Cardiac muscle cell (in vitro differentiated cells and primary cell): ENCODE data around the gene DMRTA1. TPM values are rescaled to one million over a fixed set of nuclear protein-coding genes. Genes with fewer than 3 reads are reported as not detected.

Experiments used
- DNase-seq, 2 donors: peaks; one replicate each; pipeline versions ENCODE4 v3.0.0 to v3.0.0-alpha.2; 2010 to 2017; ENCODE audit warnings: low read depth in 1 of 2, low spot score in 1 of 2
- H3K27ac ChIP-seq: fragments of 200-600 bp; sonication (generic); 2 replicates; pipeline ENCODE4 v1.5.1; 2016
- H3K27me3 ChIP-seq: fragments of 200-600 bp; sonication (generic); 2 replicates; pipeline ENCODE4 v1.6.0; 2016; ENCODE audit warnings: control low read depth
- H3K36me3 ChIP-seq: fragments of 200-600 bp; sonication (generic); 2 replicates; pipeline ENCODE4 v1.5.1; 2016; ENCODE audit warnings: control low read depth
- H3K4me1 ChIP-seq: fragments of 200-600 bp; sonication (generic); 2 replicates; pipeline ENCODE4 v1.8.1; 2017; ENCODE audit warnings: low read depth, mild to moderate bottlenecking, mixed run types
- H3K4me3 ChIP-seq: fragments of 200-600 bp; sonication (generic); 2 replicates; pipeline ENCODE4 v1.5.1; 2016; ENCODE audit warnings: mild to moderate bottlenecking
- H3K9me3 ChIP-seq: fragments of 200-600 bp; sonication (generic); 2 replicates; pipeline ENCODE4 v1.5.1; 2017; ENCODE audit warnings: low read depth, mild to moderate bottlenecking, control low read depth
- CTCF ChIP-seq: IDR thresholded peaks from 2 replicates; pipeline ENCODE4 v1.5.1; 2012; ENCODE audit warnings: low read depth, mild to moderate bottlenecking, low read length
- polyA plus RNA-seq: library from polyadenylated mRNA; unstranded; fragments of >200 nt; fragmentation: Nextera tagmentation; extraction: Ambion mirVana; gene quantifications from 2 replicates; pipeline ENCODE4 v1.2.1, GENCODE V29; 2016
- total RNA-seq: library from RNA; depleted of rRNA; stranded (reverse); fragments of >200 nt; gene quantifications from 2 replicates; pipeline ENCODE4 v1.2.3, GENCODE V29; 2016

The DMRTA1 gene
- total and polyA plus RNA-seq, 2 experiments from 2014 or later: 2.8 to 4.8 TPM

- Histone ChIP-seq H3K27ac (no peak overlapping the region), H3K27me3 (no peaks in the 10 kb centered on the region), H3K4me1 (peaks cover under 1% of the 10 kb centered on the region), H3K9me3 (no peaks in the 10 kb centered on the region), H3K4me3 (no peak overlapping the region), H3K36me3 (no peaks in the 10 kb centered on the region)
- TF ChIP-seq CTCF: no peak
- no peak for DNase-seq
Observed at GRCh38 chr9:22454016-22454415, 7.4 kb downstream of the DMRTA1 start.

GRCh38 chr9:22455181-22455580 lies 8.6 kb downstream of the DMRTA1 start:
- H3K9me3 ChIP-seq: no peaks in the 10 kb centered on the region
- DNase-seq: no peak
- TF ChIP-seq CTCF: no peak
- H3K27ac ChIP-seq: no peak overlapping the region
- H3K27me3 ChIP-seq: no peaks in the 10 kb centered on the region
- H3K4me3 ChIP-seq: no peak overlapping the region
- H3K36me3 ChIP-seq: no peaks in the 10 kb centered on the region
- no peaks in the 10 kb centered on the region for H3K4me1 ChIP-seq

GRCh38 chr9:22457448-22457847 lies 10.8 kb downstream of the DMRTA1 start:
- no peaks in the 10 kb centered on the region for H3K4me1 ChIP-seq
- TF ChIP-seq CTCF: no peak
- no peak for DNase-seq
- no peak overlapping the region for H3K27ac ChIP-seq
- H3K4me3 ChIP-seq: no peak overlapping the region
- no peaks in the 10 kb centered on the region for H3K9me3 ChIP-seq
- no peaks in the 10 kb centered on the region for H3K27me3 ChIP-seq
- H3K36me3 ChIP-seq: no peaks in the 10 kb centered on the region

GRCh38 chr9:22463205-22463604 lies 16.6 kb downstream of the DMRTA1 start:
- no peak for TF ChIP-seq CTCF
- no peaks in the 10 kb centered on the region for H3K27me3 ChIP-seq
- H3K9me3 ChIP-seq: no peaks in the 10 kb centered on the region
- no peaks in the 10 kb centered on the region for H3K4me1 ChIP-seq
- H3K4me3 ChIP-seq: no peak overlapping the region
- no peaks in the 10 kb centered on the region for H3K36me3 ChIP-seq
- H3K27ac ChIP-seq: no peak overlapping the region
- DNase-seq: no peak

GRCh38 chr9:22469928-22470544 lies 23.4 kb downstream of the DMRTA1 start:
- H3K27ac ChIP-seq: no peak overlapping the region
- peak; percentile 53 for TF ChIP-seq CTCF
- H3K4me3 ChIP-seq: no peak overlapping the region
- no peaks in the 10 kb centered on the region for H3K4me1 ChIP-seq
- no peaks in the 10 kb centered on the region for H3K27me3 ChIP-seq
- no peaks in the 10 kb centered on the region for H3K36me3 ChIP-seq
- H3K9me3 ChIP-seq: no peaks in the 10 kb centered on the region
- DNase-seq: peak; percentile 29 to 73

GRCh38 chr9:22481566-22481965 lies 34.9 kb downstream of the DMRTA1 start:
- H3K4me1 ChIP-seq: no peaks in the 10 kb centered on the region
- TF ChIP-seq CTCF: no peak
- H3K36me3 ChIP-seq: no peaks in the 10 kb centered on the region
- no peak overlapping the region for H3K4me3 ChIP-seq
- no peaks in the 10 kb centered on the region for H3K27me3 ChIP-seq
- no peaks in the 10 kb centered on the region for H3K9me3 ChIP-seq
- H3K27ac ChIP-seq: no peak overlapping the region
- no peak for DNase-seq
